CD4-positive, alpha-beta T cell (primary cell): ENCODE measurements around the gene SIGLEC15. TPM values are rescaled to one million over a fixed set of nuclear protein-coding genes. Genes with fewer than 3 reads are reported as not detected.

ENCODE experiments used
- ATAC-seq: fragments of 200-7000 bp; cut with Tn5 transposase; one replicate; pipeline ENCODE4 v1.10.0; 2022; ENCODE audit warnings: mild to moderate bottlenecking; ENCODE audit not compliant: poor library complexity
- CTCF ChIA-PET: fragments of 350-600 bp; sonication (Branson Sonifier 250); formaldehyde crosslinking; loops from one replicate; lab custom pipeline; 2021; ENCODE audit warnings: antibody characterized with exemption, inconsistent platforms; lab: Charles Lee
- POLR2A ChIA-PET: fragments of 350-600 bp; sonication (Branson Sonifier 250); formaldehyde crosslinking; loops from one replicate; lab custom pipeline; 2021; ENCODE audit warnings: antibody characterized with exemption, inconsistent platforms; lab: Charles Lee
- DNase-seq, 14 experiments: peaks; one replicate each; pipeline ENCODE4 v3.0.0-alpha.2; 2013 to 2020; ENCODE audit warnings: mixed read lengths in 2 of 14
- H3K27ac ChIP-seq, 2 donors: one replicate each; pipeline versions ENCODE4 v1.5.1 to v1.7.0; 2013; ENCODE audit warnings: low read length in 2 of 2, low read depth in 1 of 2, mild to moderate bottlenecking in 1 of 2
- H3K27me3 ChIP-seq, 2 experiments: 1 replicate in 1 of 2; 2 replicates in 1 of 2; pipeline versions ENCODE4 v1.6.1 to v1.7.0; 2013; ENCODE audit warnings: low read length in 2 of 2, control low read depth in 1 of 2, mild to moderate bottlenecking in 1 of 2, moderate library complexity in 1 of 2; ENCODE audit not compliant: insufficient read depth in 2 of 2, control insufficient read depth in 1 of 2
- H3K36me3 ChIP-seq: one replicate; pipeline ENCODE4 v1.6.1; 2013; ENCODE audit warnings: low read length, control low read depth; ENCODE audit not compliant: insufficient read depth
- H3K4me1 ChIP-seq: one replicate; pipeline ENCODE4 v1.6.1; 2013; ENCODE audit warnings: low read length, control low read depth; ENCODE audit not compliant: insufficient read depth
- H3K4me3 ChIP-seq: one replicate; pipeline ENCODE4 v1.5.1; 2013; ENCODE audit warnings: mild to moderate bottlenecking, low read length, moderate library complexity
- H3K9me3 ChIP-seq, 2 experiments: 1 replicate in 1 of 2; 2 replicates in 1 of 2; pipeline versions ENCODE4 v1.6.1 to v1.7.0; 2013; ENCODE audit warnings: low read length in 2 of 2, mild to moderate bottlenecking in 2 of 2, control low read depth in 1 of 2, moderate library complexity in 1 of 2; ENCODE audit not compliant: control insufficient read depth in 1 of 2, insufficient read depth in 1 of 2
- H3K27ac Mint-ChIP-seq: one replicate; pipeline ENCODE4 v1.8.0; 2020; ENCODE audit warnings: mixed read lengths
- H3K27me3 Mint-ChIP-seq: one replicate; pipeline ENCODE4 v1.8.0; 2021; ENCODE audit warnings: mixed read lengths
- H3K36me3 Mint-ChIP-seq: one replicate; pipeline ENCODE4 v1.8.0; 2021; ENCODE audit warnings: low read depth, mixed read lengths
- H3K4me1 Mint-ChIP-seq: one replicate; pipeline ENCODE4 v1.8.0; 2021; ENCODE audit warnings: low read depth, mixed read lengths
- H3K4me3 Mint-ChIP-seq: one replicate; pipeline ENCODE4 v1.8.0; 2020; ENCODE audit warnings: mild to moderate bottlenecking, mixed read lengths
- H3K9me3 Mint-ChIP-seq: one replicate; pipeline ENCODE4 v1.8.0; 2020; ENCODE audit warnings: mixed read lengths
- intact Hi-C, 2 experiments: fragments of 100-400 bp; cut with DNase I in 1 of 2; cut with micrococcal nuclease in 1 of 2; formaldehyde crosslinking; loops; one replicate each; pipeline versions ENCODE4 v1.15.1 to v1.9.0; 2023 to 2025; cut with DNase I, micrococcal nuclease
- total RNA-seq, 174 experiments: library from RNA in 2 of 174; stranded (reverse) in 2 of 174; gene quantifications; one replicate each; pipeline ENCODE4 v1.2.3 and lab custom pipeline; 2021 to 2026
- TF ChIP-seq, protein P1 (sequence below): fragments of 200-600 bp; IDR thresholded peaks from one replicate; pipeline ENCODE4 v1.8.0; 2022; ENCODE audit warnings: antibody characterized with exemption, mild to moderate bottlenecking

Gene SIGLEC15
- total RNA-seq, 2 experiments from 2014 or later, result not detected

DNA sequence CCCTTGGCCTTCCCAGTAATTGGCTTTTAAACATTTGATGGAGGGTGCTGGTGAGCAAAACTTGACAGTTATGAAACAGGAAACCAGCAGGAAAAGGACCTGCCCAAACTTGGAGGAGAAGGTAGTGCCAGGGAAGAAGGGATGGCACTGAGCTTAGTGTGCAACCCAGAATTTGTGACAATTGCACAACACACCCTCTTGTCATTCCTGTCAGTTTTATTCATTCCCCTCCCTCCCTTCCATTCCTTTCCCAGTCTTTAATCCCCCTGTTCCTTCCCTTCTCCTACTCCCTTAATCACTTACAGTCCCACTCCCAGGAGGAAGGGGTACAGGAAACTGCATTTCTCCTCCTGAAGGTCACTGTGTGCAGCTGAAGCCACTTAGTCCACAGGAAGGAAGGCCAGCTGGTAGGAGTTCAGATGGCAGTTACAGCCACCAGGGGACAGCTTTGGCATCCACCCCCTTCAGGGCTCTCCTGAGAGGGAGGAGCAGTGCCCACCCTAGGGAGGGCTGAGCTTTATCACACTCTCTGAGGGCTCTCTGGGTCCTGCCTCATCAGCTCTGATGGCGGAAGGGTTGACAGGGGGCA, 24.0 kb upstream of the SIGLEC15 start:
- Histone ChIP-seq H3K4me3 (no peak overlapping the region), H3K4me1 (no peaks in the 10 kb centered on the region), H3K27ac (no peak overlapping the region), H3K27me3 (peaks cover 0 to 5% of the 10 kb centered on the region in 2 experiments), H3K9me3 (peaks cover 4 to 6% of the 10 kb centered on the region in 2 experiments), H3K36me3 (no peaks in the 10 kb centered on the region)
- H3K27me3 Mint-ChIP-seq, result peaks cover 8% of the 10 kb centered on the region
- DNase-seq, result no peak
- H3K27ac Mint-ChIP-seq, result no peak overlapping the region
- H3K4me3 Mint-ChIP-seq, result no peak overlapping the region
- H3K9me3 Mint-ChIP-seq, result peaks cover 3% of the 10 kb centered on the region
- no peaks in the 10 kb centered on the region for H3K36me3 Mint-ChIP-seq
- ChIA-PET POLR2A (no interaction called here), CTCF (no interaction called here)
- TF ChIP-seq, protein P1, sequence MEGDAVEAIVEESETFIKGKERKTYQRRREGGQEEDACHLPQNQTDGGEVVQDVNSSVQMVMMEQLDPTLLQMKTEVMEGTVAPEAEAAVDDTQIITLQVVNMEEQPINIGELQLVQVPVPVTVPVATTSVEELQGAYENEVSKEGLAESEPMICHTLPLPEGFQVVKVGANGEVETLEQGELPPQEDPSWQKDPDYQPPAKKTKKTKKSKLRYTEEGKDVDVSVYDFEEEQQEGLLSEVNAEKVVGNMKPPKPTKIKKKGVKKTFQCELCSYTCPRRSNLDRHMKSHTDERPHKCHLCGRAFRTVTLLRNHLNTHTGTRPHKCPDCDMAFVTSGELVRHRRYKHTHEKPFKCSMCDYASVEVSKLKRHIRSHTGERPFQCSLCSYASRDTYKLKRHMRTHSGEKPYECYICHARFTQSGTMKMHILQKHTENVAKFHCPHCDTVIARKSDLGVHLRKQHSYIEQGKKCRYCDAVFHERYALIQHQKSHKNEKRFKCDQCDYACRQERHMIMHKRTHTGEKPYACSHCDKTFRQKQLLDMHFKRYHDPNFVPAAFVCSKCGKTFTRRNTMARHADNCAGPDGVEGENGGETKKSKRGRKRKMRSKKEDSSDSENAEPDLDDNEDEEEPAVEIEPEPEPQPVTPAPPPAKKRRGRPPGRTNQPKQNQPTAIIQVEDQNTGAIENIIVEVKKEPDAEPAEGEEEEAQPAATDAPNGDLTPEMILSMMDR, result no peak
- no peaks in the 10 kb centered on the region for H3K4me1 Mint-ChIP-seq
- ATAC-seq, result no peak
- intact Hi-C loops, result no loop called here

DNA sequence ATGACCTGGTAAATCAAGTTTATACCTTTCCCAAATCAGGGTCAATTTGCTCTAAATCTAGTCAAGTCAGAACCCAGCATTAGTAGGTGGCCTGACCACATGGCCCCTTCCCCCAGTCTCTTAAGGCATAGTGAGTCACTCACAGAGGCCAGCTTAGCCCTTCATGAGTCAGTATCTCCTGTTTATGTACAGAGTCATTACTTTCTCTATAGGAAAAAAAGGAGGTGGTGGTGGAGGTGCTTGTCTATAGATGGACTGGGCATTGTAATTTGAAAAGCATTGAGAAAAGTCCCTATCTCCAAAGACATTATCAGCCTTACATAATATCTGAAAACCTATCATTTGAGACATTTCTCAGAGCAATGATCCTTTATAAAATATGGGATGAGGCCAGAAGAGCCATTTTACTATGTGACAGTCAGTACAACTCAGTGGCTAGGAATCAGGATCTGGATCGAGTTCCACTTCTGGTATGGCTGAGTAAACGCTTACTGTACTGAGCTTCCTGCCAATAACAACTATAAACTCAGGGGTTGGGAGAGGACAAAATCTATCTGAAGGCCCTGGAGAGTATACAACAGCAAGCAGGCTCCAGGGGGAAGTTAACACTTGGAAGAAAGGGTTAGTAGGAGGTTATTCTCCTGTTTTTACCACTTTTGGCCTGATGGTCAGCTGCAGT, 22.5 kb upstream of the SIGLEC15 start:
- Histone ChIP-seq H3K4me1 (no peaks in the 10 kb centered on the region), H3K4me3 (no peak overlapping the region), H3K36me3 (no peaks in the 10 kb centered on the region), H3K9me3 (peaks cover 4 to 6% of the 10 kb centered on the region in 2 experiments), H3K27ac (no peak overlapping the region), H3K27me3 (peaks cover 0 to 5% of the 10 kb centered on the region in 2 experiments)
- H3K4me1 Mint-ChIP-seq, result no peaks in the 10 kb centered on the region
- no peak for DNase-seq
- ChIA-PET CTCF (no interaction called here), POLR2A (no interaction called here)
- intact Hi-C loops, result no loop called here
- no peaks in the 10 kb centered on the region for H3K36me3 Mint-ChIP-seq
- ATAC-seq, result no peak
- peaks cover 3% of the 10 kb centered on the region for H3K9me3 Mint-ChIP-seq
- H3K27ac Mint-ChIP-seq, result no peak overlapping the region
- TF ChIP-seq, protein P1, result no peak
- H3K27me3 Mint-ChIP-seq, result peaks cover 8% of the 10 kb centered on the region
- H3K4me3 Mint-ChIP-seq, result no peak overlapping the region

DNA sequence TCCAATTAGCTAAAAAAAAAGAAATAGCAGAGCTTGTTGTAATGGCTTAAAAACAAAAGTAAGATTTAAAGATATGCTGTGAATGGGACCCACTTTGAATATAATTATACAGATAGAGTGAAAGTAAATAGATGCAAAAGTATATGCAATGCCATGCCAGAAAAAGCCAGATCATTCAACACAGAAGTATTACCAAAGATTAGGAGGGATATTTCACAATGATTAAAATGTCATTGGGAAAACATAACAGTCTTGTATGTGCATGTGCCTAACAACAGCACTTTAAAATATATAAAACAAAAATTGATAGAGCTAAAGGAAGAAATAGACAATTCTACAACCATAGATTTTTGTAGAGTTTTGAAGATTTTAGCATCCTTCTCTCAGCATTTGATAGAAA, 19.9 kb upstream of the SIGLEC15 start:
- ATAC-seq, result no peak
- no peak overlapping the region for H3K27ac Mint-ChIP-seq
- no peaks in the 10 kb centered on the region for H3K36me3 ChIP-seq
- peaks cover 0 to 5% of the 10 kb centered on the region in 2 experiments for H3K27me3 ChIP-seq
- peaks cover 0 to 6% of the 10 kb centered on the region in 2 experiments for H3K9me3 ChIP-seq
- no peak overlapping the region for H3K4me3 Mint-ChIP-seq
- no peaks in the 10 kb centered on the region for H3K36me3 Mint-ChIP-seq
- TF ChIP-seq, protein P1, result no peak
- POLR2A ChIA-PET, result no interaction called here
- no peak overlapping the region for H3K4me3 ChIP-seq
- peaks cover 8% of the 10 kb centered on the region for H3K27me3 Mint-ChIP-seq
- CTCF ChIA-PET, result interaction anchor here (1.1 kb wide), 1 partner anchor 84 kb away, joined by 3 read pairs; no protein-coding TSS in a partner anchor
- H3K4me1 Mint-ChIP-seq, result no peaks in the 10 kb centered on the region
- peaks cover 3% of the 10 kb centered on the region for H3K9me3 Mint-ChIP-seq
- H3K27ac ChIP-seq, result no peak overlapping the region
- H3K4me1 ChIP-seq, result no peaks in the 10 kb centered on the region
- intact Hi-C loops, result no loop called here
- DNase-seq, result no peak
